K562 (cell line): ENCODE measurements around the gene APCDD1L. TPM values are rescaled to one million over a fixed set of nuclear protein-coding genes. Genes with fewer than 3 reads are reported as not detected.

ENCODE experiments used
- ATAC-seq: fragments of 200-7000 bp; cut with Tn5 transposase; 3 replicates; pipeline ENCODE4 v1.9.1; 2020; ENCODE audit warnings: moderate library complexity
- BruUV-seq: library from RNA; stranded (reverse); fragments of 400-500 nt; replicated peaks from 2 replicates; lab custom pipeline; 2021; lab: Mats Ljungman, UMichigan
- CTCF ChIA-PET: fragments of 300-600 bp; formaldehyde crosslinking; extraction: SDS; loops from one replicate; lab custom pipeline; 2021; ENCODE audit warnings: low intra/inter-chr PET ratio; lab: Yijun Ruan, JAX
- POLR2A ChIA-PET: fragments of 300-600, 350-650 bp; sonication (Branson Sonifier 250); formaldehyde crosslinking; extraction: SDS; loops from one replicate; lab custom pipeline; 2021; ENCODE audit warnings: antibody characterized with exemption, inconsistent platforms; lab: Yijun Ruan, JAX
- DNase-seq, 4 experiments: peaks; one replicate each; pipeline versions ENCODE4 v3.0.0 to v3.0.0-alpha.2; 2011 to 2018; ENCODE audit warnings: low spot score in 3 of 4, mixed read lengths in 3 of 4; ENCODE audit errors: extremely low read depth in 1 of 4
- FAIRE-seq: peaks from 2 replicates; lab custom pipeline; 2011; peaks lifted over from hg19 to GRCh38; lab: Jason Lieb, UNC
- H2AFZ ChIP-seq: 2 replicates; pipeline ENCODE4 v1.6.0; 2011; ENCODE audit warnings: low read depth, low read length, control low read depth, inconsistent platforms
- H3K27ac ChIP-seq: fragments of 200-600 bp; 3 replicates; pipeline ENCODE4 v1.8.0; 2011; ENCODE audit warnings: low read depth, mild to moderate bottlenecking, control low read depth, inconsistent platforms, low read length, moderate library complexity, mixed read lengths; ENCODE audit errors: extremely low read depth
- H3K27me3 ChIP-seq, 2 experiments: fragments of 300-600 bp in 1 of 2; 2 replicates in 1 of 2; 3 replicates in 1 of 2; pipeline versions ENCODE4 v1.6.0 to v1.8.0; 2011; ENCODE audit warnings: inconsistent platforms in 2 of 2, low read length in 2 of 2, mild to moderate bottlenecking in 1 of 2, mixed read lengths in 1 of 2, moderate library complexity in 1 of 2; ENCODE audit not compliant: control insufficient read depth in 2 of 2, insufficient read depth in 2 of 2
- H3K36me3 ChIP-seq: fragments of 300-600 bp; 3 replicates; pipeline ENCODE4 v1.8.0; 2011; ENCODE audit warnings: mild to moderate bottlenecking, low read length, inconsistent platforms; ENCODE audit not compliant: control insufficient read depth, insufficient read depth
- H3K4me1 ChIP-seq, 2 experiments: fragments of 200-600 bp in 1 of 2; replicated peaks in 1 of 2; 2 replicates in 1 of 2; 3 replicates in 1 of 2; pipeline versions ENCODE4 v1.5.1 to v1.8.0; 2011; ENCODE audit warnings: inconsistent platforms in 2 of 2, low read length in 2 of 2, mild to moderate bottlenecking in 1 of 2, mixed read lengths in 1 of 2, moderate library complexity in 1 of 2; ENCODE audit not compliant: control insufficient read depth in 2 of 2, insufficient read depth in 2 of 2
- H3K4me2 ChIP-seq: 2 replicates; pipeline ENCODE4 v1.6.1; 2011; ENCODE audit warnings: low read length, control low read depth, inconsistent platforms, mixed read lengths; ENCODE audit not compliant: insufficient read depth
- H3K4me3 ChIP-seq: fragments of 200-600 bp; sonication (generic), shearing (Covaris generic); 2 replicates; pipeline ENCODE4 v1.5.1; 2016; ENCODE audit warnings: control low read depth, inconsistent platforms
- H3K79me2 ChIP-seq: fragments of 200-600 bp; 3 replicates; pipeline ENCODE4 v1.8.0; 2011; ENCODE audit warnings: low read length, inconsistent platforms; ENCODE audit not compliant: control insufficient read depth, insufficient read depth
- H3K9ac ChIP-seq, 2 experiments: 2 replicates each; pipeline versions ENCODE4 v1.6.0 to v1.6.1; 2011; ENCODE audit warnings: low read depth in 2 of 2, low read length in 2 of 2, control low read depth in 1 of 2, inconsistent platforms in 1 of 2, mild to moderate bottlenecking in 1 of 2, mixed read lengths in 1 of 2; ENCODE audit not compliant: insufficient read depth in 1 of 2
- H3K9me1 ChIP-seq: one replicate; pipeline ENCODE4 v1.6.0; 2011; ENCODE audit warnings: inconsistent platforms, mild to moderate bottlenecking, low read length, moderate library complexity; ENCODE audit not compliant: control insufficient read depth, insufficient read depth
- H3K9me3 ChIP-seq: replicated peaks from 2 replicates; pipeline ENCODE4 v1.5.1; 2011; ENCODE audit warnings: low read depth, low read length, inconsistent platforms; ENCODE audit not compliant: control insufficient read depth, insufficient read depth
- H4K20me1 ChIP-seq: replicated peaks from 2 replicates; pipeline ENCODE4 v1.6.1; 2011; ENCODE audit warnings: low read length, inconsistent platforms, mixed read lengths; ENCODE audit not compliant: control insufficient read depth, insufficient read depth
- BACH1 ChIP-seq: fragments of 200-800 bp; sonication (Bioruptor generic); IDR thresholded peaks from 2 replicates; pipeline ENCODE4 v1.6.1; 2016; ENCODE audit warnings: missing genetic modification characterization, missing compliant biosample characterization
- CHD1 ChIP-seq: fragments of 200-600 bp; sonication (generic); IDR thresholded peaks from one replicate; pipeline ENCODE4 v1.6.1; 2012; ENCODE audit warnings: mild to moderate bottlenecking, moderate library complexity, low read length, inconsistent platforms
- EHMT2 ChIP-seq: fragments of 450-650 bp; IDR thresholded peaks from 2 replicates; pipeline ENCODE4 v1.6.1; 2018; ENCODE audit warnings: antibody characterized with exemption
- NEUROD1 ChIP-seq: fragments of 150-350 bp; IDR thresholded peaks from 2 replicates; pipeline ENCODE4 v1.6.1; 2014; ENCODE audit warnings: borderline replicate concordance, low read length, low read depth; ENCODE audit not compliant: partially characterized antibody
- OTX1 ChIP-seq: fragments of 450-650 bp; formaldehyde crosslinking; IDR thresholded peaks from 2 replicates; pipeline ENCODE4 v1.4.0; 2022; ENCODE audit warnings: mild to moderate bottlenecking
- STAT5B ChIP-seq: fragments of 250-450 bp; sonication (Bioruptor Pico); IDR thresholded peaks from 2 replicates; pipeline ENCODE4 v1.8.0; 2021; ENCODE audit warnings: mild to moderate bottlenecking, inconsistent platforms
- TAL1 ChIP-seq: fragments of 450-650 bp; IDR thresholded peaks from 2 replicates; pipeline ENCODE4 v1.6.1; 2016; ENCODE audit warnings: mild to moderate bottlenecking
- TBP ChIP-seq: optimal IDR thresholded peaks from 2 replicates; pipeline ENCODE3; 2011; ENCODE audit warnings: low read depth, low read length, improper control_type of control experiment
- ZC3H8 ChIP-seq: fragments of 450-650 bp; IDR thresholded peaks from 2 replicates; pipeline ENCODE4 v1.6.1; 2017
- ZNF12 ChIP-seq: sonication (generic); formaldehyde crosslinking; IDR thresholded peaks from 2 replicates; pipeline ENCODE4 v1.4.0; 2020; ENCODE audit warnings: mild to moderate bottlenecking, missing genetic modification reagents
- ZNF431 ChIP-seq: sonication (generic); formaldehyde crosslinking; IDR thresholded peaks from 2 replicates; pipeline ENCODE4 v1.8.0; 2022; ENCODE audit warnings: mild to moderate bottlenecking, missing genetic modification reagents
- ZNF79 ChIP-seq: fragments of 250-450 bp; sonication (Bioruptor Pico); IDR thresholded peaks from 2 replicates; pipeline ENCODE4 v1.4.0; 2020; ENCODE audit warnings: low read depth, mild to moderate bottlenecking, moderate library complexity
- WGBS: fragments of 100-300 bp; shearing (Covaris generic); methylation state at CpG from one replicate; pipeline ENCODE4 v1.1.6; 2016; ENCODE audit warnings: low coverage, mixed read lengths; ENCODE audit not compliant: insufficient coverage; ENCODE audit errors: missing lambda C conversion rate; 5-methylcytosine and 5-hydroxymethylcytosine counted together
- in situ Hi-C: fragments of 300-500 bp; cut with MboI; formaldehyde crosslinking; loops from 4 replicates; pipeline ENCODE4 v1.15.0; 2018; ENCODE audit warnings: inconsistent platforms, mixed read lengths
- intact Hi-C: fragments of 100-400 bp; cut with micrococcal nuclease; formaldehyde crosslinking; loops from 2 replicates; pipeline ENCODE4 v1.14.2; 2022
- polyA plus RNA-seq, 8 experiments: library from polyadenylated mRNA; depleted of rRNA in 4 of 8; stranded (reverse) in 5 of 8; unstranded in 3 of 8; fragments of >200 nt; fragmentation: Nextera tagmentation in 2 of 8; fragmentation: Illumina TruSeq in 1 of 8; extraction: Ambion mirVana in 2 of 8; extraction: Trizol in 1 of 8; gene quantifications; 2 replicates each; pipeline versions ENCODE4 v1.2.1 to v1.2.3, GENCODE V29; 2011 to 2014; ENCODE audit warnings: inconsistent platforms in 1 of 8, missing spikeins in 1 of 8
- total RNA-seq, 7 experiments: library from RNA; depleted of rRNA in 6 of 7; stranded (reverse); fragments of >200 nt in 6 of 7; fragmentation: Illumina TruSeq in 2 of 7; extraction: Trizol in 2 of 7; gene quantifications; 2 replicates each; pipeline versions ENCODE4 v1.2.1 to v1.2.3, GENCODE V29; 2011 to 2021; ENCODE audit warnings: low replicate concordance in 1 of 7
- TF ChIP-seq, protein P1 (sequence below): sonication (generic); IDR thresholded peaks from 2 replicates; pipeline ENCODE4 v1.6.1; 2016
- TF ChIP-seq, protein P2 (sequence below): fragments of 200-800 bp; sonication (Bioruptor generic); IDR thresholded peaks from 2 replicates; pipeline ENCODE4 v1.6.1; 2017; ENCODE audit warnings: missing genetic modification characterization, missing compliant biosample characterization

Gene APCDD1L
- total and polyA plus RNA-seq, 9 of the 15 experiments (the other 6 are each of a cell fraction or from before 2014, with no cell fraction given): not detected

DNA sequence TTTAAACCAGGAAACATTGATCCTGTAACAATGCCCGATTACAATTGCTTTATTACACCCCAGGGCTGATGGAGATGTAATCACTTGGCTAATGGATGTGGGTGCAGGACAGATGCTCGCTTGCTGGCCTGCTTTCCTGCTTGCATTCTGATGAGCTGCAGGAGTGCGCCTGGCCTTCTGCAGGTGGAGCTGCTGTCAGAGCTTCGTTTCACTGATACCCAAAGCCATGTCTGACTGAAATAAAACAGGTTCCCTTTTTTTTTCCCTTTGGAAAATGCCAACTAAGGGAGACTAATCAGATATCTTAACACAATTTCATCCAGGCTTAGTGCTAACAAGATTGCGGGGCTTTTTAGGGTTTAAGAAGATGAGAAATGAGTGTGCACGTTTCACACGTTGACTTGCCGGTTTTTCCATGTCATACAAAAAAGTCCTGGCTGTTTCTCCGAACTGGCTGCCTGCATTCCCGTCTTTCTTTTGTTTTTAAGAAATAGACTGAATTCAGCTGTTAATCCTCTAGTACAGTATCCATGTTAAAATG, 65.4 kb downstream of the APCDD1L start:
- H3K27ac ChIP-seq: no peak overlapping the region
- H3K36me3 ChIP-seq: peaks cover 52% of the 10 kb centered on the region
- H3K9me1 ChIP-seq: no peaks in the 10 kb centered on the region
- no peaks in the 10 kb centered on the region for H3K79me2 ChIP-seq
- H3K9me3 ChIP-seq: no peaks in the 10 kb centered on the region
- no peaks in the 10 kb centered on the region for H4K20me1 ChIP-seq
- no peaks in the 10 kb centered on the region for H3K27me3 ChIP-seq
- H3K4me3 ChIP-seq: no peak overlapping the region
- H2AFZ ChIP-seq: no peak overlapping the region
- BruUV-seq: no TSS peak
- no peak overlapping the region for H3K4me2 ChIP-seq
- in situ Hi-C loops (no loop called here), intact Hi-C loops (no loop called here)
- H3K9ac ChIP-seq: no peak overlapping the region
- no peak for FAIRE-seq
- no peaks in the 10 kb centered on the region for H3K4me1 ChIP-seq
- WGBS: 87% methylated on average over 10 of the region's 10 CpGs
- ATAC-seq: no peak
- no peak for TF ChIP-seq TAL1
- no peak for TF ChIP-seq ZNF79
- DNase-seq: no peak
- ChIA-PET CTCF (interaction anchor here (4.7 kb wide), 1 partner anchor 212 kb away, joined by 63 read pairs; no protein-coding TSS in a partner anchor), POLR2A (interaction anchor here (0.7 kb wide), 1 partner anchor 21 kb away, joined by 3 read pairs; no protein-coding TSS in a partner anchor)

DNA sequence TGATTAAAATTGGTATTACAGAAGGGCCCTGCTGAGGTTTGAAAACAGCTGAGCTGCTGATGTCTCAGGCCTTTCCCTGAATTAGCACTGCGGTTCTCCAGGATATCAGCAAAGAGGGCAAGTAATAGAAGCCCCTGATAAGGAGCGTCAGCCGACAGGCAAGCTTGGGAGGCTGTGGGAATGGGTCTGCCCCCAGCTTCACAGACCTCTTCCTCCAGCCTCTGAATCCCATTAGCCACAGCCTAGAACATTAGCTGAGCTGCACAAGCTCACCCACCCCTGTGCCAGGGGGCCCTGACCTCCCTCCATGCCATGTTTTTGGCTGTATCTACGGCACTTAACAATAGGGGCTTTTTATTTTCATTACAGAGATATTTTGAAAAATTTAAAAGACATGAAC, 66.2 kb downstream of the APCDD1L start:
- Histone ChIP-seq H3K79me2 (no peaks in the 10 kb centered on the region), H3K9me3 (no peaks in the 10 kb centered on the region), H3K27ac (no peak overlapping the region), H3K9me1 (no peaks in the 10 kb centered on the region), H3K4me2 (no peak overlapping the region), H3K9ac (no peak overlapping the region), H2AFZ (no peak overlapping the region), H3K36me3 (peaks cover 60% of the 10 kb centered on the region), H3K4me1 (no peaks in the 10 kb centered on the region), H3K4me3 (no peak overlapping the region), H4K20me1 (no peaks in the 10 kb centered on the region), H3K27me3 (no peaks in the 10 kb centered on the region)
- ATAC-seq (no peak), FAIRE-seq (no peak), DNase-seq (no peak)
- CTCF ChIA-PET: interaction anchor here (2.3 to 4.7 kb wide), 2 partner anchors 211 to 215 kb away, joined by 8 to 63 read pairs; no protein-coding TSS in a partner anchor
- POLR2A ChIA-PET: interaction anchor here (0.6 to 0.7 kb wide), 3 partner anchors 13 to 206 kb away, joined by 3 read pairs; no protein-coding TSS in a partner anchor
- intact Hi-C loops (no loop called here), in situ Hi-C loops (no loop called here)
- BruUV-seq: no TSS peak
- WGBS: 92% methylated on average over 4 of the region's 4 CpGs
- TF ChIP-seq ZNF431: no peak
- no peak for TF ChIP-seq STAT5B (CRISPR knock-in tag)
- TF ChIP-seq ZC3H8: no peak
- TF ChIP-seq BACH1 (tag): no peak
- TF ChIP-seq ZNF12 (CRISPR knock-in tag): no peak
- no peak for TF ChIP-seq TBP
- TF ChIP-seq, protein P1, sequence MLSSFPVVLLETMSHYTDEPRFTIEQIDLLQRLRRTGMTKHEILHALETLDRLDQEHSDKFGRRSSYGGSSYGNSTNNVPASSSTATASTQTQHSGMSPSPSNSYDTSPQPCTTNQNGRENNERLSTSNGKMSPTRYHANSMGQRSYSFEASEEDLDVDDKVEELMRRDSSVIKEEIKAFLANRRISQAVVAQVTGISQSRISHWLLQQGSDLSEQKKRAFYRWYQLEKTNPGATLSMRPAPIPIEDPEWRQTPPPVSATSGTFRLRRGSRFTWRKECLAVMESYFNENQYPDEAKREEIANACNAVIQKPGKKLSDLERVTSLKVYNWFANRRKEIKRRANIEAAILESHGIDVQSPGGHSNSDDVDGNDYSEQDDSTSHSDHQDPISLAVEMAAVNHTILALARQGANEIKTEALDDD: no peak
- TF ChIP-seq EHMT2: no peak
- no peak for TF ChIP-seq NEUROD1
- TF ChIP-seq, protein P2, sequence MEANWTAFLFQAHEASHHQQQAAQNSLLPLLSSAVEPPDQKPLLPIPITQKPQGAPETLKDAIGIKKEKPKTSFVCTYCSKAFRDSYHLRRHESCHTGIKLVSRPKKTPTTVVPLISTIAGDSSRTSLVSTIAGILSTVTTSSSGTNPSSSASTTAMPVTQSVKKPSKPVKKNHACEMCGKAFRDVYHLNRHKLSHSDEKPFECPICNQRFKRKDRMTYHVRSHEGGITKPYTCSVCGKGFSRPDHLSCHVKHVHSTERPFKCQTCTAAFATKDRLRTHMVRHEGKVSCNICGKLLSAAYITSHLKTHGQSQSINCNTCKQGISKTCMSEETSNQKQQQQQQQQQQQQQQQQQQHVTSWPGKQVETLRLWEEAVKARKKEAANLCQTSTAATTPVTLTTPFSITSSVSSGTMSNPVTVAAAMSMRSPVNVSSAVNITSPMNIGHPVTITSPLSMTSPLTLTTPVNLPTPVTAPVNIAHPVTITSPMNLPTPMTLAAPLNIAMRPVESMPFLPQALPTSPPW (CRISPR knock-in tag): no peak
- no peak for TF ChIP-seq CHD1
- TF ChIP-seq OTX1 (CRISPR knock-in tag): no peak
